Neural progenitor cell (in vitro differentiated cells): ENCODE results near the gene TM9SF4.

Experiments used
- CTCF ChIP-seq: fragments of 200-600 bp; sonication (generic); IDR thresholded peaks from 2 replicates; pipeline ENCODE4 v1.5.1; 2017; ENCODE audit warnings: antibody characterized with exemption, mild to moderate bottlenecking
- EZH2 ChIP-seq: fragments of 200-600 bp; sonication (generic); IDR thresholded peaks from 2 replicates; pipeline ENCODE4 v1.6.1; 2017; ENCODE audit warnings: antibody characterized with exemption, mild to moderate bottlenecking, moderate library complexity
- EZH2phosphoT487 ChIP-seq: fragments of 200-600 bp; sonication (generic); IDR thresholded peaks from 2 replicates; pipeline ENCODE4 v1.6.1; 2017; ENCODE audit warnings: antibody characterized with exemption

- TF ChIP-seq EZH2, result no peak
- TF ChIP-seq CTCF, result no peak
- TF ChIP-seq EZH2phosphoT487, result no peak
These were observed 4.2 kb downstream of the TM9SF4 start for GRCh38 chr20:32113591-32114260.
